Left lung (tissue), 10 donors: ENCODE measurements around the gene JAM2. TPM values are rescaled to one million over a fixed set of nuclear protein-coding genes. Genes with fewer than 3 reads are reported as not detected.

Source experiments
- ATAC-seq: fragments of 200-7000 bp; cut with Tn5 transposase; one replicate; pipeline ENCODE4 v1.9.1; 2020; ENCODE audit warnings: moderate library complexity
- DNase-seq, 4 donors: peaks; one replicate each; pipeline ENCODE4 v3.0.0-alpha.2; 2013 to 2020
- H3K27ac ChIP-seq, 2 donors: fragments of 200-600 bp; sonication (generic) in 1 of 2; one replicate each; pipeline versions ENCODE4 v1.5.0 to v1.8.0; 2020 to 2021
- H3K27me3 ChIP-seq, 2 donors: fragments of 200-600 bp; sonication (generic) in 1 of 2; one replicate each; pipeline versions ENCODE4 v1.5.0 to v1.8.0; 2020 to 2021
- H3K36me3 ChIP-seq, 2 donors: fragments of 200-600 bp; sonication (generic) in 1 of 2; one replicate each; pipeline versions ENCODE4 v1.5.0 to v1.8.0; 2020 to 2021
- H3K4me1 ChIP-seq, 2 donors: fragments of 200-600 bp; one replicate each; pipeline ENCODE4 v1.8.0; 2021
- H3K4me3 ChIP-seq, 2 donors: fragments of 200-600 bp; sonication (generic) in 1 of 2; one replicate each; pipeline versions ENCODE4 v1.5.0 to v1.8.0; 2020 to 2021; ENCODE audit warnings: mild to moderate bottlenecking in 1 of 2
- H3K9me3 ChIP-seq, 2 donors: fragments of 200-600 bp; sonication (generic) in 1 of 2; one replicate each; pipeline versions ENCODE4 v1.5.0 to v1.8.0; 2020 to 2021
- intact Hi-C, 2 donors: fragments of 100-400 bp; cut with DNase I; formaldehyde crosslinking; loops; one replicate each; pipeline versions ENCODE4 v1.11.2 to v1.14.2; 2022
- polyA plus RNA-seq, 6 donors: library from polyadenylated mRNA; unstranded; fragments of 120-200 nt; gene quantifications; one replicate each; pipeline ENCODE4 v1.2.1, GENCODE V29; 2013; ENCODE audit not compliant: insufficient read length in 6 of 6
- total RNA-seq, 2 donors: library from RNA; stranded (reverse); fragmentation: NEBNext Ultra II Directional; extraction: Animal tissue kit (Norgen Biotek cat#: 25700); gene quantifications; one replicate each; pipeline ENCODE4 v1.2.1, GENCODE V29; 2021
- TF ChIP-seq, protein P1 (sequence below), 2 donors: fragments of 200-600 bp; sonication (generic) in 1 of 2; IDR thresholded peaks; one replicate each; pipeline versions ENCODE4 v1.5.0 to v1.8.0; 2021; ENCODE audit warnings: antibody characterized with exemption in 2 of 2
- donor health status: DM: no; HTN: yes; CAD: no.
- donor health status: DM: no; HTN: no; CAD: no.

The JAM2 gene
- total and polyA plus RNA-seq, 8 donors = 14.1 to 42.6 (median 34.2) TPM

DNA sequence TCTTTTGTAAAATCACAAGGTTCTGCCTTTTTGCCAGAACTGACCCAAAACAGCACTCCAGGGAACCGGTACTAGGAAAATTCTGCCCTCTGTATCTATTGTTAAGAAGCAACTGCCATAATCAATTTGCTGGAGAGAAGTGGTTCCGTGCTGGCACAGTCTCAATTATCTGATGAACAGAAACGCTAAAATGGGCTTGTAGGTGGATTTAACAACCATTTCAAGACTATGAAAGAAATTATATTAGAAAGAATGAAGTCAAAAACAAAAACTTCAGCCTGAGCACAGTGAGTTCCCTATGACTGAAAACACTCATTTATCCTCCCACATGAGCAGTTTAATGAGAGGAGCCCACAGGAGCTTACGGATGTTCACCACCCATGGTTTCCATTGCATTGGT is 4.4 kb downstream of the JAM2 start:
- ATAC-seq (no peak), DNase-seq (no peak)
- Histone ChIP-seq H3K4me1 (peaks cover 8 to 30% of the 10 kb centered on the region in 2 donors), H3K27ac (no peak overlapping the region), H3K36me3 (no peaks in the 10 kb centered on the region), H3K4me3 (no peak overlapping the region), H3K27me3 (peaks cover 0 to 27% of the 10 kb centered on the region in 2 donors), H3K9me3 (no peaks in the 10 kb centered on the region)
- TF ChIP-seq, protein P1, sequence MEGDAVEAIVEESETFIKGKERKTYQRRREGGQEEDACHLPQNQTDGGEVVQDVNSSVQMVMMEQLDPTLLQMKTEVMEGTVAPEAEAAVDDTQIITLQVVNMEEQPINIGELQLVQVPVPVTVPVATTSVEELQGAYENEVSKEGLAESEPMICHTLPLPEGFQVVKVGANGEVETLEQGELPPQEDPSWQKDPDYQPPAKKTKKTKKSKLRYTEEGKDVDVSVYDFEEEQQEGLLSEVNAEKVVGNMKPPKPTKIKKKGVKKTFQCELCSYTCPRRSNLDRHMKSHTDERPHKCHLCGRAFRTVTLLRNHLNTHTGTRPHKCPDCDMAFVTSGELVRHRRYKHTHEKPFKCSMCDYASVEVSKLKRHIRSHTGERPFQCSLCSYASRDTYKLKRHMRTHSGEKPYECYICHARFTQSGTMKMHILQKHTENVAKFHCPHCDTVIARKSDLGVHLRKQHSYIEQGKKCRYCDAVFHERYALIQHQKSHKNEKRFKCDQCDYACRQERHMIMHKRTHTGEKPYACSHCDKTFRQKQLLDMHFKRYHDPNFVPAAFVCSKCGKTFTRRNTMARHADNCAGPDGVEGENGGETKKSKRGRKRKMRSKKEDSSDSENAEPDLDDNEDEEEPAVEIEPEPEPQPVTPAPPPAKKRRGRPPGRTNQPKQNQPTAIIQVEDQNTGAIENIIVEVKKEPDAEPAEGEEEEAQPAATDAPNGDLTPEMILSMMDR (IDR thresholded peaks at IDR 0.05) = no peak
- intact Hi-C loops = no loop called here

DNA sequence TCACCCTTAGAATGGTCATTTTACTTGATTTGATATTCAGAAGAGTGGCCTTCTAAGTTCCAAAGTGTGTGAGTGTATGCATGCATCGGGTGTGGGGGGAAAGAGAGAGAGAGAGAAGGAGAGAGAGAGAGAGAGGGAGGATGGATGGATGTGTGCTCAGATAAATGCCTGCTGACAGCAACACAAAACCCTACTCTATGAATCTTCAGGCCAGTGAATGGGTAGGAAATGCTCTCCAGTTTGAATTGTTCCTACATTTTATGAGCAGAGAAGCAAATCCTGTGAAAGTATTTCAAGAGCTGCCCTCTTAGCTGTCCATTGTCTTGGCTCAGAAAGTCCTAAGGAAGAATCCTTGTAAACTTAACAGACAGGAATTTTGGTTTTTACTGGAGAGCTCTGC is 7.4 kb downstream of the JAM2 start:
- TF ChIP-seq, protein P1 (IDR thresholded peaks at IDR 0.05) = no peak
- no peak overlapping the region for H3K27ac ChIP-seq
- H3K4me3 ChIP-seq = no peak overlapping the region
- intact Hi-C loops = no loop called here
- ATAC-seq (no peak), DNase-seq (no peak)
- no peaks in the 10 kb centered on the region for H3K9me3 ChIP-seq
- H3K27me3 ChIP-seq = no peaks in the 10 kb centered on the region
- peaks cover 0 to 9% of the 10 kb centered on the region in 2 donors for H3K4me1 ChIP-seq
- H3K36me3 ChIP-seq = no peaks in the 10 kb centered on the region

DNA sequence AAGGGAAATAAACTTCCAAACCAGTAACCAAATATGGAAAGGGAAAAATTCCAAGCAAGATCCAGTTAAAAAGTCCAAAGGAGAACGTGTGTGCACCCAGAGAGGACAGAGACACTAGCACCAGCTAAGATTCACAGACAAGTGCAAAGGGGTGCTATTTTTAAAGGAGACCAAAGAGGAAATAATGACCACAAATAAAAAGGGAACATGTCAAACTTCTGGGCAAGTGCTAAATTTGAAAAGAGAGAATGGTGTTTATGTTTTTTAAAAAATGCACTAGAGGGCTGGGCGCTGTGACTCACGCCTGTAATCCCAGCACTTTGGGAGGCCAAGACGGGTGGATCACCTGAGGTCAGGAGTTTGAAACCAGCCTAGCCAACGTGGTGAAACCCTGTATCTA is 8.6 kb downstream of the JAM2 start:
- ATAC-seq (no peak), DNase-seq (no peak)

DNA sequence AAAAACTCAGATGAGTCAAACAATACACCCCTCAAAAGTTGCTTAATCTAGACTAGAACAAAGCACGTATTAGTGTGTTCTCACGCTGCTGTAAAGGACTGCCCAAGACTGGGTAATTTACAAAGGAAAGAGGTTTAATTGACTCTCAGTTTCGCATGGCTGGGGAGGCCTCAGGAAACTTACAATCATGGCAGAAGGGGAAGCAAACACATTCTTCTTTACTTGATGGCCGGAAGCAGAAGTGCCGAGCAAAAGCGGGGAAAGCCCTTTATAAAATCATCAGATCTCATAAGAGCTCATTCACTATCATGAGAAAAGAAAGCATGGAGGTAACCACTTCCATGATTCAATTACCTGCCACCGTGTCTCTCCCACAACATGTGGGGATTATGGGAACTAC is 10.1 kb downstream of the JAM2 start:
- Histone ChIP-seq H3K36me3 (no peaks in the 10 kb centered on the region), H3K27me3 (no peaks in the 10 kb centered on the region), H3K4me3 (no peak overlapping the region), H3K4me1 (peaks cover 0 to 9% of the 10 kb centered on the region in 2 donors), H3K9me3 (no peaks in the 10 kb centered on the region), H3K27ac (no peak overlapping the region)
- no peak for ATAC-seq
- intact Hi-C loops = no loop called here
- TF ChIP-seq, protein P1 (IDR thresholded peaks at IDR 0.05) = no peak
- DNase-seq = no peak

More for the DNA sequence above, 8.6 kb downstream of the JAM2 start:
- Histone ChIP-seq H3K4me1 (peaks cover 0 to 9% of the 10 kb centered on the region in 2 donors), H3K9me3 (no peaks in the 10 kb centered on the region), H3K4me3 (no peak overlapping the region), H3K36me3 (no peaks in the 10 kb centered on the region), H3K27ac (no peak overlapping the region), H3K27me3 (no peaks in the 10 kb centered on the region)
- intact Hi-C loops = no loop called here
- TF ChIP-seq, protein P1 (IDR thresholded peaks at IDR 0.05) = no peak

DNA sequence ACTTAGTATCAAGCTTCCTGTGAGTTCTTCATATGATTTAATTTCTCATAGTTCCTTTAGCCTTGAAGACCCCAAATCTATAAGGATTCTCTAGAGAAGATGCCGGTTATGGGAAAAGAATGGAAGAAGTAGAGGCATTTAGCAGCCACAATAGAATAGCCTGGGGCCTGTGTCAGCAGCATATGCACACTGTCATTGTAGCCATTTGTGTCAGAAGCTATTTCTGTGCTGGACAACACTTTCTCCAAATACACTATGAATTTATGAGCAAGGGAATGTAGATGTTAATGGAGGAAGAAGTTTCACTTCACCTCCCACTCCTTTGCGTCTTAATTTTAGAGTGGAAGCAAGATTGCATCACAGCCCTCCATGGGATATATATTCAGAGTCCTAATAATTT is 17.4 kb downstream of the JAM2 start:
- intact Hi-C loops = no loop called here
- H3K27me3 ChIP-seq = no peaks in the 10 kb centered on the region
- no peaks in the 10 kb centered on the region for H3K4me1 ChIP-seq
- H3K9me3 ChIP-seq = peaks cover 0 to 2% of the 10 kb centered on the region in 2 donors
- H3K4me3 ChIP-seq = no peak overlapping the region
- ATAC-seq (no peak), DNase-seq (no peak)
- no peak overlapping the region for H3K27ac ChIP-seq
- no peaks in the 10 kb centered on the region for H3K36me3 ChIP-seq
- TF ChIP-seq, protein P1 (IDR thresholded peaks at IDR 0.05) = no peak
